WTC11 (cell line): ENCODE results near the gene MTREX. TPM values are rescaled to one million over a fixed set of nuclear protein-coding genes. Genes with fewer than 3 reads are reported as not detected.
A peak's percentile ranks its signal among the peaks of the same experiment; 100 is the strongest.

Source experiments
- ATAC-seq: fragments of 200-7000 bp; cut with Tn5 transposase; 2 replicates; pipeline ENCODE4 v1.10.0; 2021; ENCODE audit warnings: mild to moderate bottlenecking, moderate library complexity
- CTCF ChIA-PET: fragments of 300-600 bp; sonication (Branson Sonifier 250); formaldehyde crosslinking; loops from one replicate; lab custom pipeline; 2021; ENCODE audit warnings: antibody characterized with exemption; lab: Charles Lee
- POLR2A ChIA-PET: fragments of 350-600 bp; sonication (Branson Sonifier 250); formaldehyde crosslinking; loops from one replicate; lab custom pipeline; 2021; ENCODE audit warnings: antibody characterized with exemption; lab: Charles Lee
- DNase-seq: peaks from one replicate; pipeline ENCODE4 v3.0.0; 2021; ENCODE audit warnings: low spot score
- H3K27ac Mint-ChIP-seq: 2 replicates; pipeline ENCODE4 v1.8.0; 2021; ENCODE audit warnings: mixed read lengths
- H3K27me3 Mint-ChIP-seq: 2 replicates; pipeline ENCODE4 v1.8.0; 2021; ENCODE audit warnings: low read depth, mild to moderate bottlenecking, moderate library complexity, mixed read lengths
- H3K36me3 Mint-ChIP-seq: 2 replicates; pipeline ENCODE4 v1.8.0; 2021; ENCODE audit warnings: mixed read lengths
- H3K4me1 Mint-ChIP-seq: 2 replicates; pipeline ENCODE4 v1.8.0; 2022; ENCODE audit warnings: mixed read lengths
- H3K4me3 Mint-ChIP-seq: 2 replicates; pipeline ENCODE4 v1.8.0; 2021; ENCODE audit warnings: mild to moderate bottlenecking, moderate library complexity, mixed read lengths
- H3K9me3 Mint-ChIP-seq: 2 replicates; pipeline ENCODE4 v1.8.0; 2021; ENCODE audit warnings: mixed read lengths
- AFF4 ChIP-seq: sonication (generic); formaldehyde crosslinking; IDR thresholded peaks from 2 replicates; pipeline ENCODE4 v1.8.1; 2023; ENCODE audit warnings: mild to moderate bottlenecking, missing genetic modification reagents, borderline replicate concordance
- AR ChIP-seq: fragments of 250-450 bp; sonication (Bioruptor Pico); IDR thresholded peaks from 2 replicates; pipeline ENCODE4 v1.9.0; 2021; ENCODE audit warnings: mild to moderate bottlenecking
- CREB1 ChIP-seq: sonication (generic); formaldehyde crosslinking; IDR thresholded peaks from 2 replicates; pipeline ENCODE4 v1.8.0; 2023; ENCODE audit warnings: mild to moderate bottlenecking, missing genetic modification reagents
- CREM ChIP-seq: sonication (generic); formaldehyde crosslinking; IDR thresholded peaks from 2 replicates; pipeline ENCODE4 v1.8.1; 2022; ENCODE audit warnings: mild to moderate bottlenecking, missing genetic modification reagents, moderate library complexity
- EMX1 ChIP-seq: fragments of 250-450 bp; sonication (Bioruptor Pico); IDR thresholded peaks from 2 replicates; pipeline ENCODE4 v1.8.0; 2021; ENCODE audit warnings: mild to moderate bottlenecking
- ESRRA ChIP-seq: sonication (generic); formaldehyde crosslinking; IDR thresholded peaks from 2 replicates; pipeline ENCODE4 v1.8.1; 2022; ENCODE audit warnings: mild to moderate bottlenecking, missing genetic modification reagents, borderline replicate concordance
- FOXK1 ChIP-seq: sonication (generic); formaldehyde crosslinking; IDR thresholded peaks from 2 replicates; pipeline ENCODE4 v1.8.0; 2022; ENCODE audit warnings: mild to moderate bottlenecking, moderate library complexity, missing genetic modification reagents
- GABPB1 ChIP-seq: sonication (generic); formaldehyde crosslinking; IDR thresholded peaks from 2 replicates; pipeline ENCODE4 v1.8.1; 2023; ENCODE audit warnings: mild to moderate bottlenecking, missing genetic modification reagents
- GTF2I ChIP-seq: fragments of 250-450 bp; sonication (Bioruptor Pico); conservative IDR thresholded peaks from 2 replicates; pipeline ENCODE4 v1.4.0; 2021; ENCODE audit warnings: mild to moderate bottlenecking
- IRF1 ChIP-seq: sonication (generic); formaldehyde crosslinking; IDR thresholded peaks from 2 replicates; pipeline ENCODE4 v1.8.0; 2023; ENCODE audit warnings: missing genetic modification reagents
- MAX ChIP-seq: sonication (generic); formaldehyde crosslinking; IDR thresholded peaks from 2 replicates; pipeline ENCODE4 v1.8.0; 2022; ENCODE audit warnings: mild to moderate bottlenecking, missing genetic modification reagents
- NFE2L1 ChIP-seq: sonication (generic); formaldehyde crosslinking; IDR thresholded peaks from 2 replicates; pipeline ENCODE4 v1.8.1; 2023; ENCODE audit warnings: missing genetic modification reagents
- RORB ChIP-seq: fragments of 250-450 bp; sonication (Bioruptor Pico); IDR thresholded peaks from 2 replicates; pipeline ENCODE4 v1.9.0; 2021; ENCODE audit warnings: mild to moderate bottlenecking
- SOX15 ChIP-seq: fragments of 250-450 bp; sonication (Bioruptor Pico); IDR thresholded peaks from 2 replicates; pipeline ENCODE4 v1.9.0; 2021; ENCODE audit warnings: mild to moderate bottlenecking
- USF2 ChIP-seq: sonication (generic); formaldehyde crosslinking; IDR thresholded peaks from 2 replicates; pipeline ENCODE4 v1.8.1; 2023; ENCODE audit warnings: mild to moderate bottlenecking, missing genetic modification reagents, moderate library complexity
- ZBTB43 ChIP-seq: sonication (generic); formaldehyde crosslinking; IDR thresholded peaks from 2 replicates; pipeline ENCODE4 v1.8.1; 2023; ENCODE audit warnings: mild to moderate bottlenecking, missing genetic modification reagents
- ZNF138 ChIP-seq: sonication (generic); formaldehyde crosslinking; conservative IDR thresholded peaks from 2 replicates; pipeline ENCODE4 v1.8.1; 2022; ENCODE audit warnings: mild to moderate bottlenecking, moderate library complexity, missing genetic modification reagents
- ZNF219 ChIP-seq: sonication (generic); formaldehyde crosslinking; IDR thresholded peaks from 2 replicates; pipeline ENCODE4 v1.8.0; 2023; ENCODE audit warnings: missing genetic modification reagents, mild to moderate bottlenecking, borderline replicate concordance
- ZNF263 ChIP-seq: sonication (generic); formaldehyde crosslinking; IDR thresholded peaks from 2 replicates; pipeline ENCODE4 v1.8.1; 2022; ENCODE audit warnings: low read depth, mild to moderate bottlenecking, moderate library complexity, missing genetic modification reagents
- ZNF532 ChIP-seq: fragments of 250-450 bp; sonication (Bioruptor Pico); IDR thresholded peaks from 2 replicates; pipeline ENCODE4 v1.9.0; 2021; ENCODE audit warnings: mild to moderate bottlenecking, borderline replicate concordance
- ZNF671 ChIP-seq: fragments of 250-450 bp; sonication (Bioruptor Pico); IDR thresholded peaks from 2 replicates; pipeline ENCODE4 v1.8.0; 2021; ENCODE audit warnings: mild to moderate bottlenecking
- total RNA-seq: library from RNA; stranded (reverse); gene quantifications from 3 replicates; pipeline ENCODE4 v1.2.3, GENCODE V29; 2021

The MTREX gene
- total RNA-seq, 1 experiment from 2014 or later = 110 TPM

GRCh38 chr5:55300890-55301289 lies 6.9 kb upstream of the MTREX start (continued):
- TF ChIP-seq ZNF263 (CRISPR knock-in tag) (no peak), CREB1 (CRISPR knock-in tag) (no peak)

GRCh38 chr5:55303238-55303690 lies 4.5 kb upstream of the MTREX start:
- POLR2A ChIA-PET = no interaction called here
- peaks cover 5% of the 10 kb centered on the region for H3K9me3 Mint-ChIP-seq
- H3K27ac Mint-ChIP-seq = peak overlapping the region; percentile 38; the same call in 1 of the 2 replicates
- H3K27me3 Mint-ChIP-seq = no peaks in the 10 kb centered on the region; the same call in 1 of the 2 replicates
- ATAC-seq (no peak), DNase-seq (no peak)
- no peak overlapping the region for H3K4me3 Mint-ChIP-seq
- H3K36me3 Mint-ChIP-seq = peaks cover 21% of the 10 kb centered on the region
- CTCF ChIA-PET = interaction anchor here (1.2 kb wide), 1 partner anchor 29 kb away, joined by 3 read pairs; no protein-coding TSS in a partner anchor
- TF ChIP-seq ZNF671 (CRISPR knock-in tag) (no peak), NFE2L1 (CRISPR knock-in tag) (no peak), ZBTB43 (CRISPR knock-in tag) (no peak), ZNF138 (no peak), GABPB1 (CRISPR knock-in tag) (no peak), EMX1 (CRISPR knock-in tag) (no peak), AR (CRISPR knock-in tag) (no peak), SOX15 (CRISPR knock-in tag) (no peak), ZNF532 (CRISPR knock-in tag) (no peak), FOXK1 (no peak), ZNF219 (CRISPR knock-in tag) (no peak), AFF4 (CRISPR knock-in tag) (no peak), GTF2I (no peak), IRF1 (CRISPR knock-in tag) (no peak), ESRRA (CRISPR knock-in tag) (no peak), MAX (CRISPR knock-in tag) (no peak), CREM (CRISPR knock-in tag) (no peak), RORB (no peak), USF2 (CRISPR knock-in tag) (no peak)
- TF ChIP-seq, all 79 proteins: peak for 0
- H3K4me1 Mint-ChIP-seq = peaks cover 10% of the 10 kb centered on the region
